ENCODE results near the gene EIF1AX. TPM values are rescaled to one million over a fixed set of nuclear protein-coding genes. Genes with fewer than 3 reads are reported as not detected.

EIF1AX gene
- total and polyA plus RNA-seq, 4 donors = 19.1 to 89.0 (median 22.6) TPM

DNA sequence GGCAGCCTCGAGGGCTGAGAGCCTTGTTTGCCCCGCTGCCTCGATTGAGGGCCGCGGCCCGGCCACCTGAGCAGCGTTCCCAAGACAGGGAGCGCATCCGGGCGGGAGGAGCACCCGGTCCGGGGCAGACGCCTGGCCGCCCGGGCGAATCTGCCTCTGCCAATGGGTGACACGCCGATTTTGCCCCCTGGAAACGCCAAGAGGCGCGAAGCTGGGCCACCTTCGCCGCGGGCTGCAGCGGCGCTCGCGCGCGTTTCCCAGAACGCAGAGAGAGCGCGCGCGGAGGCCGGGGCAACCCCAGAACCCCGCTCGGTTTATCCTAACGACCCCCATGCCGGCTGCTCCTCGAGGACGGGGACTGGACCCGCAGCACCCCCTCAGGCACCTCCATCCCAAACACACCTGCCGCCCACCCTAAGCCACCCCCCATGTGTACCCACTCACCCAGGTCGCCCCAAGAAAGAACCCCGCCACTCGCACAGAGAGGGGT lies 25.5 kb downstream of the EIF1AX start (continued):
- TF ChIP-seq, protein P1, sequence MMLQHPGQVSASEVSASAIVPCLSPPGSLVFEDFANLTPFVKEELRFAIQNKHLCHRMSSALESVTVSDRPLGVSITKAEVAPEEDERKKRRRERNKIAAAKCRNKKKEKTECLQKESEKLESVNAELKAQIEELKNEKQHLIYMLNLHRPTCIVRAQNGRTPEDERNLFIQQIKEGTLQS (IDR thresholded peaks at IDR 0.05) = no peak

DNA sequence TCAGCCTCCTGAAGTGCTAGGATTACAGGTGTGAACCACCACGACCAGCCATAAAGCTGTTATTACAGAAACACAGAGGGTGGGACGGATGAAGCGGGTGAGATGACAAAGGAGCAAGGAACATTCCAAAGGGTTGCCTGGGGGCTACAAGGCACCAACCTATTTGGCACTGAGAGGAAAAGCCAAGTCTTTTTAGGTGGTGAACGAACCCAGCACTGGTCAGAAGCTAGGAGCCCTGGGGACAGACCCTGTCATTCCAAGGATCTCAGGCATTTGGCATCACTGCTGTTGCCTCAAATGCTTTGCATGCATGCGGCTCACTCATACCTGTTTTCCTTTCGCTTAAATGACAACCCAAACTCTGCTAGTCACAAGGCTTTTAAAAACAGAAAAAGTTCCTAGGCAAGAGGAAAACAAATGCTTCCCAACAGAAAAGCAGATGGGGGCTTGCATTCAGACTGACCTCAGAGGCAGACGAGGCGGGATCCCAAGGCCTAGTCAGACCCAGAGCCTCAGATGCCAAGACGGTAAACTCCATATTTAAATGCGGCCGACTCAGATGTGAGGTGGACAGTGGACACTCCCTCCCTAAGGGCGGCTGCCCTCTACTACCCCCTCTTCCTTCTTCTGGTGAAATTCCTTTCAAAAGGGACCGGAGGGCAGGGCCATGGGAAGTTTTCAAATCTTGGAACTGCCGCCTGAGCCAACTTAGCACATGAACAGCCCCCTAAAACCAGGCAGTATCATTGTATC lies 29.4 kb downstream of the EIF1AX start:
- WGBS = 94% methylated on average over 14 of the region's 14 CpGs
- Histone ChIP-seq H3K27ac (ENCODE audit: low read depth in 1 of 2, low read length in 2 of 2) (no peak overlapping the region), H3K9ac (ENCODE audit: low read depth in 1 of 2, low read length in 2 of 2) (no peak overlapping the region), H3K4me3 (ENCODE audit: low read depth in 1 of 3, low read length in 3 of 3) (no peak overlapping the region), H3K27me3 (ENCODE audit: control insufficient read depth in 4 of 4, insufficient read depth in 4 of 4, low read length in 3 of 4) (peaks cover 0 to 2% (median 0%) of the 10 kb centered on the region in 4 donors), H3K9me3 (ENCODE audit: control insufficient read depth in 4 of 4, low read length in 3 of 4) (peaks cover 0 to 6% (median 5%) of the 10 kb centered on the region in 4 donors), H3K36me3 (ENCODE audit: control insufficient read depth in 4 of 4, insufficient read depth in 3 of 4, low read depth in 1 of 4, low read length in 3 of 4) (no peaks in the 10 kb centered on the region), H3K4me1 (ENCODE audit: control insufficient read depth in 4 of 4, insufficient read depth in 4 of 4, low read length in 3 of 4) (peaks cover 2 to 8% (median 5%) of the 10 kb centered on the region in 4 donors)
- DNase-seq (ENCODE audit: low spot score) = no peak
- TF ChIP-seq, protein P1 (IDR thresholded peaks at IDR 0.05) = no peak
- TF ChIP-seq HNF4A (conservative IDR thresholded peaks at IDR 0.05) (no peak), YY1 (IDR thresholded peaks at IDR 0.05) (no peak), HNF4G (IDR thresholded peaks at IDR 0.05) (no peak), NR2F2 (IDR thresholded peaks at IDR 0.05) (no peak)
- TF ChIP-seq, protein P2, sequence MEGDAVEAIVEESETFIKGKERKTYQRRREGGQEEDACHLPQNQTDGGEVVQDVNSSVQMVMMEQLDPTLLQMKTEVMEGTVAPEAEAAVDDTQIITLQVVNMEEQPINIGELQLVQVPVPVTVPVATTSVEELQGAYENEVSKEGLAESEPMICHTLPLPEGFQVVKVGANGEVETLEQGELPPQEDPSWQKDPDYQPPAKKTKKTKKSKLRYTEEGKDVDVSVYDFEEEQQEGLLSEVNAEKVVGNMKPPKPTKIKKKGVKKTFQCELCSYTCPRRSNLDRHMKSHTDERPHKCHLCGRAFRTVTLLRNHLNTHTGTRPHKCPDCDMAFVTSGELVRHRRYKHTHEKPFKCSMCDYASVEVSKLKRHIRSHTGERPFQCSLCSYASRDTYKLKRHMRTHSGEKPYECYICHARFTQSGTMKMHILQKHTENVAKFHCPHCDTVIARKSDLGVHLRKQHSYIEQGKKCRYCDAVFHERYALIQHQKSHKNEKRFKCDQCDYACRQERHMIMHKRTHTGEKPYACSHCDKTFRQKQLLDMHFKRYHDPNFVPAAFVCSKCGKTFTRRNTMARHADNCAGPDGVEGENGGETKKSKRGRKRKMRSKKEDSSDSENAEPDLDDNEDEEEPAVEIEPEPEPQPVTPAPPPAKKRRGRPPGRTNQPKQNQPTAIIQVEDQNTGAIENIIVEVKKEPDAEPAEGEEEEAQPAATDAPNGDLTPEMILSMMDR (IDR thresholded peaks at IDR 0.05; ENCODE audit: low read depth, low read length, missing input control) = no peak

DNA sequence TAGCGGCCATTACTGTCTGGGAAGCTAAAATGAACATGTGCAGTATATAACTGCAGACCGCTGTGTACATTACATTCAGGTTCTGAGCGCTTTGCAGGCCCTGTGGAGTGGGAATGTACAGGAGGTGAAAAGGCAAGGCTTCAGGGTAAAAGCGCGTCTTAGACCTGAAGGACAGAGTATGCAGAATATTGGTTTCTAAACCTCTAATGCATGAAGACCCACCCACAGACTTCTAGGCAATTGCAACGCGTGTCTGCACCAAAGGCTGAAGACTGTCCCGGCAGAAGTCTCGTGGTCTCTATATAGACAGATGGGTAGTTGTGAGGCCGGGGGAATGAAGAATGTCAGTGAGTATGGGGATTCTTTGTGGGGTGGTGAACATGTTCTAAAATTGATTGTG lies 30.4 kb downstream of the EIF1AX start:
- Histone ChIP-seq H3K36me3 (ENCODE audit: control insufficient read depth in 4 of 4, insufficient read depth in 3 of 4, low read depth in 1 of 4, low read length in 3 of 4) (no peaks in the 10 kb centered on the region), H3K27me3 (ENCODE audit: control insufficient read depth in 4 of 4, insufficient read depth in 4 of 4, low read length in 3 of 4) (no peaks in the 10 kb centered on the region)
- no peak for TF ChIP-seq RXRA (IDR thresholded peaks at IDR 0.05)

DNA sequence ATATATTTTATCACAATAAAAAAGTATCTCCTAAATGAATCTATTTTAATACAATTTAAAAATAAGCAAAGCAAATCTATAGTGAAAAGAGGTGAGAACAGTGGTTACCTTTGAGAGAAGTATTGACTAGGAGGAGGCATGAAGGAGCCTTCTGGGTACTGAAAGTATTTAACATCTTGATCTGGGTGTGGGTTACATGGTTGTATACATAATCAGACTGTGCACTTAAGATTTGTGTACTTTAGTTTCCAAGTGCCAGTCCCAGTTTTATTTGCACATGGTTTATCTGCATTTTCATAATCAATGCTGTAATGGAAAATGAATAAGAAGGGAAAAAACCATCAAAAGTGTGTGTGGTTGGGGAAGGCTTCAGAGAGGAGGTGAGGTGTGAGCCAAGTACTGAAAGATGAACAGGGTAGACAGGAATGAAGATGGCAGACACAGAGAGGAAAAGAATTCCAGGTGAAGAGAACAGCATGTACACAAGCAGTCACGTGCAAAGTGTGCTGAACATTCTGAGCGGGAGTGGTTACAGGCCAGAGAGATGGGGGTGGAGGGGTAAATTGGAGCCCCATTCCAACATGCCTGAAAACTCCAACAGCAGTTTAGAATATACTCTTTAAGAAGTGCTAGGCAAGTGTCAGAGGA lies 39.6 kb downstream of the EIF1AX start:
- Histone ChIP-seq H3K4me3 (ENCODE audit: low read depth in 1 of 3, low read length in 3 of 3) (no peak overlapping the region), H3K27ac (ENCODE audit: low read depth in 1 of 2, low read length in 2 of 2) (no peak overlapping the region), H3K9ac (ENCODE audit: low read depth in 1 of 2, low read length in 2 of 2) (no peak overlapping the region), H3K9me3 (ENCODE audit: control insufficient read depth in 4 of 4, low read length in 3 of 4) (no peaks in the 10 kb centered on the region), H3K4me1 (ENCODE audit: control insufficient read depth in 4 of 4, insufficient read depth in 4 of 4, low read length in 3 of 4) (no peaks in the 10 kb centered on the region), H3K36me3 (ENCODE audit: control insufficient read depth in 4 of 4, insufficient read depth in 3 of 4, low read depth in 1 of 4, low read length in 3 of 4) (no peaks in the 10 kb centered on the region), H3K27me3 (ENCODE audit: control insufficient read depth in 4 of 4, insufficient read depth in 4 of 4, low read length in 3 of 4) (no peaks in the 10 kb centered on the region)
- no peak for DNase-seq (ENCODE audit: low spot score)
- 93% methylated on average over 2 of the region's 2 CpGs for WGBS
- no peak for TF ChIP-seq HNF4A (conservative IDR thresholded peaks at IDR 0.05)

More for the DNA sequence above, 30.4 kb downstream of the EIF1AX start:
- DNase-seq (ENCODE audit: low spot score) = no peak
- WGBS = 96% methylated on average over 10 of the region's 10 CpGs
- no peaks in the 10 kb centered on the region for H3K9me3 ChIP-seq (ENCODE audit: control insufficient read depth in 4 of 4, low read length in 3 of 4)
- no peak overlapping the region for H3K27ac ChIP-seq (ENCODE audit: low read depth in 1 of 2, low read length in 2 of 2)
- no peak overlapping the region for H3K4me3 ChIP-seq (ENCODE audit: low read depth in 1 of 3, low read length in 3 of 3)
- H3K4me1 ChIP-seq (ENCODE audit: control insufficient read depth in 4 of 4, insufficient read depth in 4 of 4, low read length in 3 of 4) = peaks cover 0 to 4% (median 2%) of the 10 kb centered on the region in 4 donors
- no peak overlapping the region for H3K9ac ChIP-seq (ENCODE audit: low read depth in 1 of 2, low read length in 2 of 2)

Data from liver (tissue), 9 donors.